H1 (cell line): ENCODE results near the gene DLL1. TPM values are rescaled to one million over a fixed set of nuclear protein-coding genes. Genes with fewer than 3 reads are reported as not detected.

Experiments
- CTCF ChIA-PET: fragments of 300-600 bp; sonication (Branson Sonifier 250); formaldehyde crosslinking; loops from one replicate; lab custom pipeline; 2021; ENCODE audit not compliant: partially characterized antibody; lab: Charles Lee
- POLR2A ChIA-PET: fragments of 300-600 bp; sonication (Branson Sonifier 250); formaldehyde crosslinking; loops from one replicate; lab custom pipeline; 2021; ENCODE audit warnings: inconsistent platforms; ENCODE audit not compliant: partially characterized antibody; lab: Charles Lee
- DNase-seq, 2 experiments: peaks; one replicate each; pipeline versions ENCODE4 v3.0.0 to v3.0.0-alpha.2; 2010 to 2022; ENCODE audit warnings: low spot score in 2 of 2, low read depth in 1 of 2, mixed read lengths in 1 of 2
- FAIRE-seq: peaks from 2 replicates; lab custom pipeline; 2011; peaks lifted over from hg19 to GRCh38; lab: Jason Lieb, UNC
- H2AFZ ChIP-seq: 2 replicates; pipeline ENCODE4 v1.8.1; 2012; ENCODE audit warnings: low read length, inconsistent platforms
- H2AK5ac ChIP-seq: 2 replicates; pipeline ENCODE4 v1.6.1; 2013; ENCODE audit warnings: low read depth, low read length
- H2BK120ac ChIP-seq: replicated peaks from 2 replicates; pipeline ENCODE3; 2013; ENCODE audit warnings: low read depth, low read length, inconsistent platforms
- H2BK12ac ChIP-seq: 2 replicates; pipeline ENCODE4 v1.6.1; 2013; ENCODE audit warnings: low read depth, low read length
- H2BK15ac ChIP-seq: 2 replicates; pipeline ENCODE4 v1.6.1; 2013; ENCODE audit warnings: low read length
- H2BK20ac ChIP-seq: 2 replicates; pipeline ENCODE4 v1.6.1; 2013; ENCODE audit warnings: low read length
- H2BK5ac ChIP-seq: 2 replicates; pipeline ENCODE4 v1.6.1; 2013; ENCODE audit warnings: low read depth, low read length
- H3K14ac ChIP-seq: 2 replicates; pipeline ENCODE4 v1.6.1; 2013; ENCODE audit warnings: inconsistent platforms; ENCODE audit not compliant: insufficient read length
- H3K18ac ChIP-seq: 2 replicates; pipeline ENCODE4 v1.6.1; 2013; ENCODE audit warnings: low read length; ENCODE audit errors: extremely low read depth
- H3K23ac ChIP-seq: 2 replicates; pipeline ENCODE4 v1.6.1; 2013; ENCODE audit warnings: inconsistent platforms; ENCODE audit not compliant: insufficient read length
- H3K23me2 ChIP-seq: 2 replicates; pipeline ENCODE4 v1.6.1; 2013; ENCODE audit warnings: low read depth, low read length
- H3K27ac ChIP-seq: 2 replicates; pipeline ENCODE4 v1.6.1; 2011; ENCODE audit warnings: low read depth, low read length, inconsistent platforms
- H3K27me3 ChIP-seq, 4 experiments: replicated peaks in 1 of 4; 1 replicate in 1 of 4; 2 replicates in 3 of 4; pipeline versions ENCODE4 v1.6.1 to v1.8.1; 2011 to 2013; ENCODE audit warnings: low read length in 3 of 4, mild to moderate bottlenecking in 3 of 4, inconsistent platforms in 2 of 4, mixed read lengths in 2 of 4, moderate library complexity in 1 of 4; ENCODE audit not compliant: control insufficient read depth in 3 of 4, insufficient read depth in 3 of 4; ENCODE audit errors: extremely low read depth in 1 of 4
- H3K36me3 ChIP-seq, 4 experiments: 2 replicates each; pipeline versions ENCODE4 v1.6.1 to v1.8.1; 2011 to 2013; ENCODE audit warnings: mild to moderate bottlenecking in 4 of 4, low read length in 3 of 4, moderate library complexity in 2 of 4, control low read depth in 1 of 4, inconsistent platforms in 1 of 4; ENCODE audit not compliant: insufficient read depth in 4 of 4, control insufficient read depth in 2 of 4
- H3K4ac ChIP-seq: replicated peaks from 2 replicates; pipeline ENCODE3; 2013; ENCODE audit warnings: low read length, low read depth, mixed read lengths, inconsistent platforms; ENCODE audit not compliant: insufficient read length
- H3K4me1 ChIP-seq, 4 experiments: replicated peaks in 1 of 4; 1 replicate in 1 of 4; 2 replicates in 3 of 4; pipeline versions ENCODE4 v1.6.1 to v1.8.1; 2011 to 2013; ENCODE audit warnings: low read length in 3 of 4, inconsistent platforms in 2 of 4, mixed read lengths in 1 of 4; ENCODE audit not compliant: insufficient read depth in 4 of 4, control insufficient read depth in 3 of 4
- H3K4me2 ChIP-seq, 2 experiments: 2 replicates each; pipeline versions ENCODE4 v1.6.1 to v1.8.1; 2011 to 2013; ENCODE audit warnings: low read depth in 2 of 2, low read length in 2 of 2, control low read depth in 1 of 2, inconsistent platforms in 1 of 2, mild to moderate bottlenecking in 1 of 2; ENCODE audit not compliant: insufficient read depth in 1 of 2
- H3K4me3 ChIP-seq, 4 experiments: fragments of 200-600, 300-600 bp in 1 of 4; sonication (generic), shearing (Covaris generic), sonication (Bioruptor Twin) in 1 of 4; 2 replicates each; pipeline versions ENCODE4 v1.5.1 to v1.8.1; 2011 to 2016; ENCODE audit warnings: low read length in 4 of 4, low read depth in 3 of 4, control low read depth in 2 of 4, inconsistent platforms in 2 of 4, mild to moderate bottlenecking in 2 of 4, mixed read lengths in 1 of 4, moderate library complexity in 1 of 4; ENCODE audit not compliant: insufficient read depth in 2 of 4; ENCODE audit errors: extremely low read depth in 1 of 4
- H3K56ac ChIP-seq: replicated peaks from 2 replicates; pipeline ENCODE3; 2013; ENCODE audit warnings: low read depth, mild to moderate bottlenecking, mixed read lengths, low read length, inconsistent platforms; ENCODE audit not compliant: insufficient read length
- H3K79me1 ChIP-seq: 2 replicates; pipeline ENCODE4 v1.6.1; 2013; ENCODE audit warnings: low read depth, low read length, control low read depth
- H3K79me2 ChIP-seq, 2 experiments: 2 replicates each; pipeline versions ENCODE4 v1.6.1 to v1.8.1; 2012 to 2013; ENCODE audit warnings: low read length in 2 of 2, mild to moderate bottlenecking in 2 of 2, inconsistent platforms in 1 of 2; ENCODE audit not compliant: insufficient read depth in 2 of 2, control insufficient read depth in 1 of 2
- H3K9ac ChIP-seq, 4 experiments: replicated peaks in 1 of 4; 1 replicate in 1 of 4; 2 replicates in 3 of 4; pipeline versions ENCODE4 v1.6.1 to v1.8.1; 2011 to 2013; ENCODE audit warnings: low read depth in 3 of 4, low read length in 3 of 4, control low read depth in 2 of 4, mild to moderate bottlenecking in 2 of 4, moderate library complexity in 2 of 4, inconsistent platforms in 1 of 4; ENCODE audit errors: extremely low read depth in 1 of 4
- H3K9me3 ChIP-seq, 2 experiments: 2 replicates each; pipeline versions ENCODE4 v1.6.1 to v1.8.1; 2012 to 2013; ENCODE audit warnings: mild to moderate bottlenecking in 2 of 2, moderate library complexity in 2 of 2, control low read depth in 1 of 2, inconsistent platforms in 1 of 2, low read depth in 1 of 2, low read length in 1 of 2, mixed read lengths in 1 of 2; ENCODE audit not compliant: insufficient read depth in 2 of 2
- H4K20me1 ChIP-seq, 2 experiments: replicated peaks in 1 of 2; 2 replicates each; pipeline versions ENCODE3 to v1.8.1; 2011 to 2013; ENCODE audit warnings: inconsistent platforms in 2 of 2, low read length in 2 of 2, mild to moderate bottlenecking in 1 of 2; ENCODE audit not compliant: insufficient read depth in 2 of 2, control insufficient read depth in 1 of 2
- H4K5ac ChIP-seq: 2 replicates; pipeline ENCODE4 v1.6.1; 2013; ENCODE audit warnings: low read length, low read depth, mixed read lengths, inconsistent platforms; ENCODE audit not compliant: insufficient read length
- H4K8ac ChIP-seq: 2 replicates; pipeline ENCODE4 v1.8.0; 2013; ENCODE audit warnings: mild to moderate bottlenecking, moderate library complexity, low read length, inconsistent platforms; ENCODE audit not compliant: insufficient read depth; ENCODE audit errors: extremely low read depth
- H4K91ac ChIP-seq: replicated peaks from 2 replicates; pipeline ENCODE3; 2013; ENCODE audit warnings: low read length, mixed read lengths, inconsistent platforms; ENCODE audit not compliant: insufficient read length
- POU5F1 ChIP-seq: IDR thresholded peaks from 2 replicates; pipeline ENCODE4 v1.6.1; 2011; ENCODE audit warnings: low read depth, mild to moderate bottlenecking, low read length, moderate library complexity
- SIX5 ChIP-seq: IDR thresholded peaks from 2 replicates; pipeline ENCODE4 v1.6.1; 2011; ENCODE audit warnings: mild to moderate bottlenecking, low read depth, low read length
- WGBS, 2 experiments: shearing (Covaris generic) in 1 of 2; methylation state at CpG; one replicate each; pipeline versions ENCODE4 v1.1.6 to v1.1.7; 2013 to 2015; ENCODE audit warnings: low lambda C conversion rate in 2 of 2, mixed read lengths in 2 of 2, inconsistent platforms in 1 of 2, low coverage in 1 of 2, missing lambda C conversion rate in 1 of 2; ENCODE audit not compliant: insufficient replicate concordance in 2 of 2, insufficient coverage in 1 of 2, insufficient read length in 1 of 2; ENCODE audit errors: extremely low coverage in 1 of 2, missing lambda C conversion rate in 1 of 2; 5-methylcytosine and 5-hydroxymethylcytosine counted together
- polyA plus RNA-seq, 7 experiments: library from polyadenylated mRNA; depleted of rRNA in 3 of 7; stranded (reverse) in 5 of 7; unstranded in 2 of 7; fragments of >200 nt in 5 of 7; fragments of 200-250 nt in 2 of 7; gene quantifications; 1 replicate in 5 of 7; 2 replicates in 1 of 7; 4 replicates in 1 of 7; pipeline versions ENCODE4 v1.2.1 to v1.2.3, GENCODE V29; 2011 to 2013; ENCODE audit warnings: missing spikeins in 2 of 7, mixed read lengths in 2 of 7
- total RNA-seq: library from RNA; stranded (reverse); fragmentation: NEBNext Ultra II Directional; extraction: Animal tissue kit (Norgen Biotek cat#: 25700); gene quantifications from 2 replicates; pipeline ENCODE4 v1.2.1, GENCODE V29; 2021

Gene DLL1
- total and polyA plus RNA-seq, 2 of the 8 experiments (the other 6 are each of a cell fraction or from before 2014, with no cell fraction given), result 1.7 to 3.8 TPM

DNA sequence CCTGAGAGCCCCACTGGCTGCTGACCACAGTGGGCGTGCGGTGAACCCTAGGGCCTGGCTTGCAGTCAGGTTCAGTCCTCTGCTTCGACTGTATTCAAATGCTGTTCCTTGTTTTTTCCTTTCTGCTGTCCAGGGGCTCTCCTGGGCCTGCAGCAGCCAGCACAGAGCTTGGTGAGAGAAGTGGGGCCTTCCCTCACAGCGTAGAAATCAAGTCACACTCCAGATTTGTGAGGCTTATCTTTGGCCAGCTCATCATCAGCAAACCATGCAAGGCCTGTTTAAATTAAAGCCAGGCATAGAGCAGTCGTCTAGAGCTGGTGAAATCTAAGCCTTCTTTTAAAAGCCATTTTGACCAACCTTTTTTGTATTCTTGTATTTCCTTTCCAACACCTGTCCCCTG, 24.1 kb upstream of the DLL1 start:
- H3K4me3 ChIP-seq, result no peak overlapping the region
- no peak overlapping the region for H2BK5ac ChIP-seq
- ChIA-PET CTCF (interaction anchor here (1.0 kb wide), 1 partner anchor 14 kb away, joined by 3 read pairs; no protein-coding TSS in a partner anchor), POLR2A (no interaction called here)
- no peak overlapping the region for H3K18ac ChIP-seq
- no peak overlapping the region for H3K4ac ChIP-seq
- H2AK5ac ChIP-seq, result no peak overlapping the region
- H3K9me3 ChIP-seq, result no peaks in the 10 kb centered on the region
- no peak overlapping the region for H4K5ac ChIP-seq
- no peaks in the 10 kb centered on the region for H3K23me2 ChIP-seq
- H2AFZ ChIP-seq, result no peak overlapping the region
- peaks cover 0 to 4% (median 0%) of the 10 kb centered on the region in 4 experiments; a peak in 2 of 8 replicates for H3K36me3 ChIP-seq
- no peak overlapping the region for H2BK120ac ChIP-seq
- H2BK15ac ChIP-seq, result no peak overlapping the region
- H2BK20ac ChIP-seq, result no peak overlapping the region
- WGBS, 2 experiments, result 91% methylated on average over 5 of the region's 5 CpGs; no CpG with 5 or more reads in 1 of the 2 experiments
- TF ChIP-seq SIX5, result no peak
- TF ChIP-seq POU5F1, result no peak
- H4K91ac ChIP-seq, result no peak overlapping the region
- peaks cover 0 to 3% of the 10 kb centered on the region in 2 experiments for H4K20me1 ChIP-seq
- no peak overlapping the region for H3K14ac ChIP-seq
- H3K4me2 ChIP-seq, result no peak overlapping the region
- H2BK12ac ChIP-seq, result no peak overlapping the region
- H3K56ac ChIP-seq, result no peak overlapping the region
- DNase-seq (no peak), FAIRE-seq (no peak)
- H4K8ac ChIP-seq, result no peak overlapping the region
- H3K79me1 ChIP-seq, result no peaks in the 10 kb centered on the region; the same call in 1 of the 2 replicates
- peaks cover 0 to 27% of the 10 kb centered on the region in 2 experiments; a peak in 2 of 4 replicates for H3K79me2 ChIP-seq
- no peaks in the 10 kb centered on the region for H3K27me3 ChIP-seq
- no peak overlapping the region for H3K27ac ChIP-seq
- no peak overlapping the region for H3K9ac ChIP-seq
- H3K4me1 ChIP-seq, result peaks cover 0 to 8% (median 5%) of the 10 kb centered on the region in 4 experiments; a peak in 2 of 7 replicates
- no peak overlapping the region for H3K23ac ChIP-seq
